ENCODE results near the gene RAB37. TPM values are rescaled to one million over a fixed set of nuclear protein-coding genes. Genes with fewer than 3 reads are reported as not detected.
A peak's percentile ranks its signal among the peaks of the same experiment; 100 is the strongest.

Gene RAB37
- total and polyA plus RNA-seq, 9 of the 15 experiments (the other 6 are each of a cell fraction or from before 2014, with no cell fraction given), result 0.03 to 0.27 (median 0.11) TPM; not detected in 4

DNA sequence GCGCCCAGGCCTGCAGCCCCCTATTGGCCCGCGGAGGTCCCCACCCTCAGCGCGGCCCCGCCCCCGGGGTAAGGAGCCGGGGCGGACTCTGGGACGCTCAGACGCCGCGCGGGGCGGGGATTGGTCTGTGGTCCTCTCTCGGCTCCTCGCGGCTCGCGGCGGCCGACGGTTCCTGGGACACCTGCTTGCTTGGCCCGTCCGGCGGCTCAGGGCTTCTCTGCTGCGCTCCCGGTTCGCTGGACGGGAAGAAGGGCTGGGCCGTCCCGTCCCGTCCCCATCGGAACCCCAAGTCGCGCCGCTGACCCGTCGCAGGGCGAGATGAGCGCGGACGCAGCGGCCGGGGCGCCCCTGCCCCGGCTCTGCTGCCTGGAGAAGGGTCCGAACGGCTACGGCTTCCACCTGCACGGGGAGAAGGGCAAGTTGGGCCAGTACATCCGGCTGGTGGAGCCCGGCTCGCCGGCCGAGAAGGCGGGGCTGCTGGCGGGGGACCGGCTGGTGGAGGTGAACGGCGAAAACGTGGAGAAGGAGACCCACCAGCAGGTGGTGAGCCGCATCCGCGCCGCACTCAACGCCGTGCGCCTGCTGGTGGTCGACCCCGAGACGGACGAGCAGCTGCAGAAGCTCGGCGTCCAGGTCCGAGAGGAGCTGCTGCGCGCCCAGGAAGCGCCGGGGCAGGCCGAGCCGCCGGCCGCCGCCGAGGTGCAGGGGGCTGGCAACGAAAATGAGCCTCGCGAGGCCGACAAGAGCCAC, 11.6 kb downstream of the RAB37 start, which contains the start of gene NHERF1 (continued):
- TF ChIP-seq, protein P1, sequence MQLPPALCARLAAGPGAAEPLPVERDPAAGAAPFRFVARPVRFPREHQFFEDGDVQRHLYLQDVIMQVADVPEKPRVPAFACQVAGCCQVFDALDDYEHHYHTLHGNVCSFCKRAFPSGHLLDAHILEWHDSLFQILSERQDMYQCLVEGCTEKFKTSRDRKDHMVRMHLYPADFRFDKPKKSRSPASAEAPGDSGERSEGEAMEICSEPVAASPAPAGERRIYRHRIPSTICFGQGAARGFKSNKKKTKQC (CRISPR knock-in tag; IDR thresholded peaks at IDR 0.05), result no peak
- no peak for TF ChIP-seq ZNF280A (IDR thresholded peaks at IDR 0.05; ENCODE audit: low read depth, partially characterized antibody)
- TF ChIP-seq C11orf30 (IDR thresholded peaks at IDR 0.05; ENCODE audit: low read depth), result no peak
- TF ChIP-seq KAT8 (IDR thresholded peaks at IDR 0.05; ENCODE audit: low read depth), result no peak
- TF ChIP-seq ZNF436 (CRISPR knock-in tag; IDR thresholded peaks at IDR 0.05), result no peak
- peak in 1 of 2 experiments; percentile 27; a peak in 2 of 4 replicates for TF ChIP-seq RAD21 (CRISPR knock-in tag; conservative IDR thresholded peaks at IDR 0.05 in 1 of 2, IDR thresholded peaks at IDR 0.05 in 1 of 2)
- TF ChIP-seq, protein P2, sequence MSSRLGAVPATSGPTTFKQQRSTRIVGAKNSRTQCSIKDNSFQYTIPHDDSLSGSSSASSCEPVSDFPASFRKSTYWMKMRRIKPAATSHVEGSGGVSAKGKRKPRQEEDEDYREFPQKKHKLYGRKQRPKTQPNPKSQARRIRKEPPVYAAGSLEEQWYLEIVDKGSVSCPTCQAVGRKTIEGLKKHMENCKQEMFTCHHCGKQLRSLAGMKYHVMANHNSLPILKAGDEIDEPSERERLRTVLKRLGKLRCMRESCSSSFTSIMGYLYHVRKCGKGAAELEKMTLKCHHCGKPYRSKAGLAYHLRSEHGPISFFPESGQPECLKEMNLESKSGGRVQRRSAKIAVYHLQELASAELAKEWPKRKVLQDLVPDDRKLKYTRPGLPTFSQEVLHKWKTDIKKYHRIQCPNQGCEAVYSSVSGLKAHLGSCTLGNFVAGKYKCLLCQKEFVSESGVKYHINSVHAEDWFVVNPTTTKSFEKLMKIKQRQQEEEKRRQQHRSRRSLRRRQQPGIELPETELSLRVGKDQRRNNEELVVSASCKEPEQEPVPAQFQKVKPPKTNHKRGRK (tag; IDR thresholded peaks at IDR 0.05), result no peak
- no peak for TF ChIP-seq MED1 (CRISPR knock-in tag; IDR thresholded peaks at IDR 0.05; ENCODE audit: borderline replicate concordance)
- TF ChIP-seq SMAD1 (IDR thresholded peaks at IDR 0.05; ENCODE audit: low read depth, low read length, partially characterized antibody), result no peak
- TF ChIP-seq MIER1 (IDR thresholded peaks at IDR 0.05; ENCODE audit: low read depth), result no peak
- no peak for TF ChIP-seq ZNF507 (tag; conservative IDR thresholded peaks at IDR 0.05)
- no peak for TF ChIP-seq NCOR1 (IDR thresholded peaks at IDR 0.05)
- no peak for TF ChIP-seq BRCA1 (IDR thresholded peaks at IDR 0.05)
- TF ChIP-seq BRCA1 (CRISPR knock-in tag; IDR thresholded peaks at IDR 0.05), result no peak
- TF ChIP-seq, protein P3, sequence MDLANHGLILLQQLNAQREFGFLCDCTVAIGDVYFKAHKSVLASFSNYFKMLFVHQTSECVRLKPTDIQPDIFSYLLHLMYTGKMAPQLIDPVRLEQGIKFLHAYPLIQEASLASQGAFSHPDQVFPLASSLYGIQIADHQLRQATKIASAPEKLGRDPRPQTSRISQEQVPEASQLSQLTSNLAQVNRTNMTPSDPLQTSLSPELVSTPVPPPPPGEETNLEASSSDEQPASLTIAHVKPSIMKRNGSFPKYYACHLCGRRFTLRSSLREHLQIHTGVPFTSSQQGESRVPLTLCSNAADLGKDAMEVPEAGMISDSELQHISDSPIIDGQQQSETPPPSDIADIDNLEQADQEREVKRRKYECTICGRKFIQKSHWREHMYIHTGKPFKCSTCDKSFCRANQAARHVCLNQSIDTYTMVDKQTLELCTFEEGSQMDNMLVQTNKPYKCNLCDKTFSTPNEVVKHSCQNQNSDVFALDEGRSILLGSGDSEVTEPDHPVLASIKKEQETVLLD (IDR thresholded peaks at IDR 0.05), result no peak
- TF ChIP-seq ZNF184 (CRISPR knock-in tag; IDR thresholded peaks at IDR 0.05), result no peak
- TF ChIP-seq CTCF (IDR thresholded peaks at IDR 0.05 in 2 of 3, conservative IDR thresholded peaks at IDR 0.05 in 1 of 3; ENCODE audit: insufficient read depth in 2 of 3, low read depth in 1 of 3, low read length in 3 of 3), result peak; percentile 22 to 78 (median 31); a peak in 4 of 6 replicates

All from K562 (cell line).